ENCODE results near the gene SOX1.

GRCh38 chr13:112071102-112071722 lies 4.3 kb downstream of the SOX1 start:
- TF ChIP-seq CTCF (IDR thresholded peaks at IDR 0.05) (no peak), POLR2A (IDR thresholded peaks at IDR 0.05) (no peak), EP300 (IDR thresholded peaks at IDR 0.05) (no peak)

Measured in gastroesophageal sphincter (tissue), 3 donors.